Small intestine (tissue), 7 donors: ENCODE results near the gene SLPI. TPM values are rescaled to one million over a fixed set of nuclear protein-coding genes. Genes with fewer than 3 reads are reported as not detected.

ENCODE experiments used
- DNase-seq, 2 donors: peaks; one replicate each; pipeline versions ENCODE4 v3.0.0 to v3.0.0-alpha.2; 2013
- FAIRE-seq: peaks from 2 replicates; lab custom pipeline; 2012; peaks lifted over from hg19 to GRCh38; lab: Jason Lieb, UNC
- H3K27ac ChIP-seq, 3 donors: one replicate each; pipeline ENCODE4 v1.5.1; 2013; ENCODE audit warnings: low read length in 2 of 3, mild to moderate bottlenecking in 2 of 3, control low read depth in 1 of 3, inconsistent platforms in 1 of 3, low read depth in 1 of 3, moderate library complexity in 1 of 3
- H3K27me3 ChIP-seq, 3 donors: one replicate each; pipeline ENCODE4 v1.6.1; 2013; ENCODE audit warnings: low read length in 3 of 3, inconsistent platforms in 1 of 3; ENCODE audit not compliant: control insufficient read depth in 3 of 3, insufficient read depth in 3 of 3
- H3K36me3 ChIP-seq, 3 donors: one replicate each; pipeline ENCODE4 v1.6.1; 2013; ENCODE audit warnings: low read length in 3 of 3, inconsistent platforms in 1 of 3, low read depth in 1 of 3, mild to moderate bottlenecking in 1 of 3, moderate library complexity in 1 of 3; ENCODE audit not compliant: control insufficient read depth in 3 of 3, insufficient read depth in 2 of 3
- H3K4me1 ChIP-seq, 3 donors: one replicate each; pipeline ENCODE4 v1.6.1; 2013; ENCODE audit warnings: low read length in 2 of 3, inconsistent platforms in 1 of 3, low read depth in 1 of 3, mild to moderate bottlenecking in 1 of 3, moderate library complexity in 1 of 3; ENCODE audit not compliant: control insufficient read depth in 3 of 3, insufficient read depth in 2 of 3
- H3K4me3 ChIP-seq, 3 donors: one replicate each; pipeline ENCODE4 v1.5.1; 2013; ENCODE audit warnings: low read length in 3 of 3, control low read depth in 1 of 3, inconsistent platforms in 1 of 3, low read depth in 1 of 3, mild to moderate bottlenecking in 1 of 3, moderate library complexity in 1 of 3
- H3K9me3 ChIP-seq, 2 donors: one replicate each; pipeline ENCODE4 v1.6.1; 2013; ENCODE audit warnings: low read depth in 1 of 2, low read length in 1 of 2; ENCODE audit not compliant: control insufficient read depth in 2 of 2, insufficient read depth in 1 of 2
- WGBS, 3 donors: extraction: QIAGEN DNeasy Blood & Tissue Kit; methylation state at CpG; one replicate each; pipeline ENCODE4 v1.1.7; 2013; 5-methylcytosine and 5-hydroxymethylcytosine counted together
- polyA plus RNA-seq, 4 donors: library from polyadenylated mRNA; stranded (reverse) in 3 of 4; unstranded in 1 of 4; fragments of 200-250 nt in 3 of 4; fragments of 120-200 nt in 1 of 4; gene quantifications; one replicate each; pipeline versions ENCODE4 v1.2.1 to v1.2.3, GENCODE V29; 2013
- donor health status: healthy with polysubstance abuse.
- donor health status: control.
- donor health status: control.
- donor health status: Bipolar disorder and iron deficiency.
- donor health status: healthy.

SLPI gene
- polyA plus RNA-seq, 4 donors = 11.2 to 87.6 (median 47.7) TPM; not detected in 1

DNA sequence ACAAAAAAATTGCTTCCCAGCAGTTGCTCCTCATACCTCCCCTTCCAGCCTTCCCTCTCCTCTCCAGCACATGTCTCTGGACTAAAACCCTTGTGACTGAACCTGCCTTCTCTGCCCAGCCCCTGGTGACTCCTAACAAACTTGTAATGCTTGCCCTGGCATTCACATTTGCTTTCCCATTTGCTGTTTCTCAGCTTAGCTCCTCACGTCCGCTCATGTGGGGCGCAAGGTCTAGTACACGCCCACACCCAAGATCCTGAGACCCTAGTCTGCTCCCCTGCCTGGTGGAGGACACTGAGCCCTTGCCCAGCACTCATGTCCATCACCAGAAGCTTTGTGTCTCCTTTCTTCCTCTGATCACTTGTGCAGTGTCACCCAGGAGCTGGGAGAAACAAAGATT is 34.0 kb upstream of the SLPI start:
- H3K9me3 ChIP-seq = no peaks in the 10 kb centered on the region
- H3K36me3 ChIP-seq = no peaks in the 10 kb centered on the region
- peaks cover 0 to 3% (median 0%) of the 10 kb centered on the region in 3 donors for H3K4me1 ChIP-seq
- H3K4me3 ChIP-seq = no peak overlapping the region
- peaks cover 0 to 27% (median 6%) of the 10 kb centered on the region in 3 donors for H3K27me3 ChIP-seq
- FAIRE-seq = no peak
- 80 to 83% (median 82%) methylated on average over 4 of the region's 4 CpGs for WGBS, 3 donors
- no peak for DNase-seq
- H3K27ac ChIP-seq = no peak overlapping the region

DNA sequence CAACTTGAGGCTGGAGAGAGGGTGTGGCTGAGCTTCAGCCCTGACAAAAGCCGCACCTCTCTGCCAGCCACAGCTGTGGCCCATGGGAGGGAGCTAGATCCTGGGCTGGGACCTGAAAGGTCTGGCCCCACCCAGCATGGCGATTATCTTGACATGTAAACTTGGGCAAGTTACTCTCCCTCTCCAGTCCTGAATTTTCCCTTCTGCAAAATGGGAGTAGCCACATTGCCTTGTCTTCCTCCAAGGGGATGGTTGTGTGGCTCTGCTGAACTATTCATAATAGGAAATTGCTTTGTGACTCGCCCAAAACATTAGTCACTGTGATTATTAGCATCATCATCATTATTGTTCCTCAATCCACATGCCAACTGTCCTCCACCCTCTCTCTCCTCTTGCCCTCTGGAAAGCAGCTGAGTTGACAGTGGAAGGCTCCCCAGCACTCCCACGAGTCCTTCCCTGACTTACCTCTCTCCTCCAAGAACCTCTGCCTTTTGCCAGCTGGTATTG is 29.2 kb upstream of the SLPI start:
- DNase-seq = no peak
- FAIRE-seq = no peak
- Histone ChIP-seq H3K36me3 (no peaks in the 10 kb centered on the region), H3K4me3 (no peak overlapping the region), H3K27ac (no peak overlapping the region), H3K9me3 (no peaks in the 10 kb centered on the region), H3K4me1 (no peaks in the 10 kb centered on the region), H3K27me3 (peaks cover 0 to 15% (median 8%) of the 10 kb centered on the region in 3 donors)
- WGBS, 3 donors = 25 to 43% (median 31%) methylated on average over 4 of the region's 4 CpGs

DNA sequence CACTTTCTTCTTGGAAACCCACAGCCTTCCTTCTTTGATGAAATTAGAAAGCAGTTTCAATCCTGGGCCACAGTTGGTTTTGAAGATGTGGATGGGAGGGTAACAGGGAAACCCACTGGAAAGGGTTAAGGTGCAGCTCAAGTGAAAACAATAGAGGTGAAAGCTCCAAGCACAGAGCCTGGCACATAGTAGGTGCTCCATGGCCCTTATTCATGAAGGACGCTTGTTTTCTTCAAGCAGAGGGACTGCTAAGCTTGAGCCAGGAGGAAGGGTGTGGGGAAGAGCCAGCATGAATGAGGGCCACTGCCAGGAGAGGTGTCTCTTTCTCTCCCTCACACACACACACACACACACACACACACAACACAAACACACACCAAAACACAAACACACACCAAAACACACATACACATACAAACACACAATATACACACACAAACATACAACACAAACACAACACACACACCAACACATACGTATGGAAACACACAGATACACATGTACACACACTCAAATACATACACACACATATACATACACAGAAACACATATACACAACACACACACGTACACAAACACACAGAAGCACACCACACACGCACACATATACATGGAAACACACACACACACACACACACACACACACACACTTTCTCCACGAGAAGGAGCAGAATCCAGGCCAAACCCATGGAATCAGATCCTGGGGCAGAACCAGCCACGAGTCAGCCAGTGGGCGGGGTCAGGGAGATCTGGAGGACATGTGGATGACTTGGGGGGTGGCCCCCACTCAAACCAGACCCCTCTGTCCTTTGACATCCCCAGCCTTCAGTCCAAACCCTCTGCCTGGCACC is 28.6 kb upstream of the SLPI start:
- FAIRE-seq = no peak
- peaks cover 0 to 11% (median 8%) of the 10 kb centered on the region in 3 donors for H3K27me3 ChIP-seq
- no peak overlapping the region for H3K27ac ChIP-seq
- no peaks in the 10 kb centered on the region for H3K36me3 ChIP-seq
- no peak overlapping the region for H3K4me3 ChIP-seq
- H3K9me3 ChIP-seq = no peaks in the 10 kb centered on the region
- no peak for DNase-seq
- H3K4me1 ChIP-seq = no peaks in the 10 kb centered on the region
- 57 to 66% (median 65%) methylated on average over 7 of the region's 7 CpGs for WGBS, 3 donors

DNA sequence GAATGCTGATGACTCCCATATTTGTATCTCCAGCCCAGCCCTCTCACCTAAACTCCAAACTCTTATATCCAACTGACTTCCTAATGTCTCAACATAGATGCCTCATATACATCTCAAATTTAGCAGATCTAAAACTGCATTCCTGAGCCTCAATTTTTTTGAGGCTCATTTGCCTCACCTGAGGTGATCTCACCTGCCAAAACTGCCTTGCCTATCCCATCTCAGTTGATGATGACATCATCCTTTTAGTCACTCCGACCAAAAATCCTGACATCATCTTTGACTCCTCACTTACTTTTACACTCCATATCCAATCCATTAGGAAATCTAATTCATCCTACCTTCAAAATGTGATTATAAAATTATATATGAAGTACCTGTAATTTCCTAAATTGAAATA is 25.6 kb upstream of the SLPI start:
- Histone ChIP-seq H3K4me3 (no peak overlapping the region), H3K36me3 (no peaks in the 10 kb centered on the region), H3K27ac (no peak overlapping the region), H3K9me3 (no peaks in the 10 kb centered on the region), H3K27me3 (peaks cover 0 to 9% (median 5%) of the 10 kb centered on the region in 3 donors), H3K4me1 (peaks cover 0 to 5% (median 0%) of the 10 kb centered on the region in 3 donors)
- FAIRE-seq = no peak
- DNase-seq = no peak
- 67 to 70% (median 70%) methylated on average over 1 of the region's 1 CpG for WGBS, 3 donors

DNA sequence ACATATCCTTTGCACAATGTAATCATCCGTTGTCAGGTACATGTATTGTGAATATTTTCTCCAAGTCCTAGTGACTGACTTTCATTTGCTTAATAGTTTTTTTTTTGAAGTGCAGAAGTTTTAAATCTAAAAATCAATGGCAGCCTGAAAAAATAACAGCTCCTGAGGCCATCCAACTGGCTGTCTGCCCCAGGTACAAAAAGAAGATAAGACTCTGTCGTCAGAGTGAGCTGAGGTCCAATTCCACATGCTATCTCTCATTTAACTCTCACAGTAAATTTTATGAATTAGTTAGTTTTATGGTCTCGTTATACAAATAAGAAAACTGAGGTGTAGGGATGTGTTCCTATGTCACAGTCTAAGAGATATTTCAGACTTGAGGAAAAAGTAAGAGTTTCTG is 21.0 kb upstream of the SLPI start:
- no peak for FAIRE-seq
- WGBS, 3 donors = 21 to 56% (median 28%) methylated on average over 3 of the region's 3 CpGs

DNA sequence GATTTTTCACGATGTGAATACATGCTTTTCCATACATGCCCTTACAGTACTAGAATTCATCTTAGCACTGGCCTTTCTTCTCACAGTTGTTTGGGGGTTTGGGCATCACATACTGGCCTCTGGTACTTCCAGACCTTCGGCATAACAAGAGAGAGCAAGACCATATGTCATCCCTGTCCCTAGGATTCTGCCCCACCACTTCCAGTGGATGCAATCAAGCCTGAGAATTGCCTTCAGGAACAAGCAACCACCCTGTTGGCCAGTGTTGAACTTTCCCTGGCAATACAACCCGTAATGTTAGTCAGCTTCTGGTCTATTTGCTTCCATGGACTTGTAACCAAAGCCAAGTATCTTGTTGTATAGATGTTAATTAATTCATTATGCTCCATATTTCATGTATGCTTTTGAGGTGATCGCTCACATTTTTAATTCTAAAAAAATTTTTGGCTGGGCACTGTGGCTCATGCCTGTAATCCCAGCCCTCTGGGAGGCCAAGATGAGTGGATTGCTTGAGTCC is 15.4 kb upstream of the SLPI start:
- H3K4me3 ChIP-seq = no peak overlapping the region
- no peaks in the 10 kb centered on the region for H3K9me3 ChIP-seq
- WGBS, 3 donors = 77 to 79% (median 78%) methylated on average over 4 of the region's 4 CpGs
- peaks cover 0 to 12% (median 4%) of the 10 kb centered on the region in 3 donors for H3K27me3 ChIP-seq
- DNase-seq = no peak
- no peaks in the 10 kb centered on the region for H3K36me3 ChIP-seq
- H3K4me1 ChIP-seq = no peaks in the 10 kb centered on the region
- no peak for FAIRE-seq
- no peak overlapping the region for H3K27ac ChIP-seq

More for the DNA sequence above, 21.0 kb upstream of the SLPI start:
- H3K27ac ChIP-seq = no peak overlapping the region
- H3K4me1 ChIP-seq = peaks cover 0 to 5% (median 0%) of the 10 kb centered on the region in 3 donors
- H3K4me3 ChIP-seq = no peak overlapping the region
- H3K9me3 ChIP-seq = no peaks in the 10 kb centered on the region
- peaks cover 0 to 8% (median 2%) of the 10 kb centered on the region in 3 donors for H3K27me3 ChIP-seq
- no peaks in the 10 kb centered on the region for H3K36me3 ChIP-seq
- peak; percentile 12 to 41 for DNase-seq

DNA sequence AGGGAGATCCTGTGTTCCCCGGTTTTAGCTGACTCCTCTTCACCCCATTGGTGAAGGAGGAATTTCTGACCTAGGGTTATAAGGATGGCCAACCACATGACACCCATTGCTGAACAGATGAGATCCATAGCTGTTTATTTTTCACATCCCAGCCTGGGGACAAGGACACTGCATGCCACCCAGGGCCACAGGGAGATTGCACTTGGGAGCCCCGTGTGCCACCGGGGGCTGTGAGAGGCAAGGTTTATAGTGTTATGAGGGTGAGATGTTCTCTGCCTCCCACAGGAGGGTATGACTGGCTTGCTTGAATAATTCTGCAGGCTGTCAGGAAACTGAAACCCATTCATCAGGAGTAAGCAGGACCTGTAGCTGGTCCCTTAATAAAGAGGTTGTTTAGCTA is 14.7 kb upstream of the SLPI start:
- Histone ChIP-seq H3K27me3 (peaks cover 0 to 12% (median 5%) of the 10 kb centered on the region in 3 donors), H3K9me3 (no peaks in the 10 kb centered on the region), H3K36me3 (no peaks in the 10 kb centered on the region), H3K4me3 (no peak overlapping the region), H3K4me1 (no peaks in the 10 kb centered on the region), H3K27ac (no peak overlapping the region)
- FAIRE-seq (no peak), DNase-seq (no peak)
- 64 to 82% (median 79%) methylated on average over 3 of the region's 3 CpGs for WGBS, 3 donors

DNA sequence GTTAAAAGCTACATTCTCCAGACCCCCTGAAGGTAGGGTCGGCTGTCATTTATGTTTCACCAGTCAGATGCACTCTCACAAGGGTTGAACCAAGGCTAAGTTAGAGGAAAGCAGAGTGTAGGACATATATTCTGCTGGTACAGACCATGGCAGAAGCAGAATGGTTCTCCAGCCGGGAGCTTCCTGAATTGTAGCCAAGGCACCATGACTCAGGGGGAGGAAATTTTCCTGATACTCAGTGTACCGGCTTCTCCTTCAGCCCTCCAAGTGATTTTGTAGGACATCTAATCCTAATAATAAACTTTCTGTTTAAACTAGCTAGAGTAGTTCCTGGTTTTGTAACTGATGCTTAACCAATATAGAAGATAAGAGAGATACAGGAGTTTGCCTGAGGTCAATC is 14.2 kb upstream of the SLPI start:
- no peak for FAIRE-seq
- 53 to 63% (median 58%) methylated on average over 3 of the region's 3 CpGs for WGBS, 3 donors
- no peaks in the 10 kb centered on the region for H3K36me3 ChIP-seq
- DNase-seq = no peak
- no peaks in the 10 kb centered on the region for H3K4me1 ChIP-seq
- no peak overlapping the region for H3K4me3 ChIP-seq
- H3K9me3 ChIP-seq = no peaks in the 10 kb centered on the region
- H3K27me3 ChIP-seq = peaks cover 0 to 12% (median 8%) of the 10 kb centered on the region in 3 donors
- no peak overlapping the region for H3K27ac ChIP-seq
